ENCODE measurements around the gene NFKB1. TPM values are rescaled to one million over a fixed set of nuclear protein-coding genes. Genes with fewer than 3 reads are reported as not detected.
A peak's percentile ranks its signal among the peaks of the same experiment; 100 is the strongest.

The NFKB1 gene
- total RNA-seq, 5 donors from 2014 or later (not counting 1 experiment from before 2014, with no cell fraction given): 83.0 to 185 (median 92.1) TPM

DNA sequence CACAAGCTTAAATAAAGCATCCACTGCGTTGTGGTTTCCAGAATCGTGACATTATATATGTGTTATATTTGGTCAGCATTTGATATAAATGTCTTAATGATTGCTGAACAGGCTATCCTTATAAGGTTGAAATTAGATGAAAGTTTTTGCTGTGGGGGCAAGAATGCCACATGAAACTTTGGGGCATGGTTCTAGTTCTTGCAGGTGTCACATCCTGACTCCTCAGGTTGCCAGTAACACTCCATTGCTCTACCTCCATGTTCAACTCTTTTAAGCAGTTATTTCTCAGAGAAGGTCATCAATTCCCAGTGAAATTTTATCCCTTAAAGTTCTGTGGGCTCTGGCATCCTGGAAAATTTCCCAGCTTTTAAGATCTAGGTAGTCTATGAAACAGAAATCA is 33.7 kb downstream of the NFKB1 start:
- H3K36me3 ChIP-seq (ENCODE audit: control insufficient read depth in 2 of 2, extremely low read depth in 1 of 2, insufficient read depth in 1 of 2, low read length in 1 of 2): peaks cover 2 to 33% of the 10 kb centered on the region in 2 donors
- Mint-ChIP-seq H3K36me3 (peaks cover 44% of the 10 kb centered on the region), H3K9me3 (no peaks in the 10 kb centered on the region), H3K4me3 (peak overlapping the region in 1 of 3 donors; percentile 25), H3K27ac (peak overlapping the region; percentile 27 to 53), H3K27me3 (no peaks in the 10 kb centered on the region), H3K4me1 (peaks cover 63 to 66% (median 63%) of the 10 kb centered on the region in 3 donors)
- no peak overlapping the region for H3K27ac ChIP-seq (ENCODE audit: low read length)
- POLR2A ChIA-PET: interaction anchor here (0.5 to 1.0 kb wide), 4 partner anchors 9 to 24 kb away, joined by 3 to 4 read pairs (median 3); no protein-coding TSS in a partner anchor
- ATAC-seq (replicated peaks in 1 of 4) (no peak), DNase-seq (no peak)
- no peaks in the 10 kb centered on the region for H3K27me3 ChIP-seq (replicated peaks in 1 of 2; ENCODE audit: control insufficient read depth in 2 of 2, extremely low read depth in 1 of 2, insufficient read depth in 2 of 2, low read length in 1 of 2)
- no peak overlapping the region for H3K4me3 ChIP-seq (ENCODE audit: control insufficient read depth in 1 of 2, extremely low read depth in 1 of 2, low read length in 1 of 2)
- peaks cover 0 to 2% of the 10 kb centered on the region in 2 experiments for H3K4me1 ChIP-seq (ENCODE audit: control insufficient read depth in 1 of 2, extremely low read depth in 1 of 2, insufficient read depth in 2 of 2, low read length in 2 of 2)
- CTCF ChIA-PET: interaction anchor here (0.8 to 1.2 kb wide), 5 partner anchors 9 to 91 kb away, joined by 3 read pairs; no protein-coding TSS in a partner anchor
- no CpG with 5 or more reads among the region's 2 CpGs for WGBS (ENCODE audit: insufficient coverage)
- H3K9me3 ChIP-seq: no peaks in the 10 kb centered on the region

DNA sequence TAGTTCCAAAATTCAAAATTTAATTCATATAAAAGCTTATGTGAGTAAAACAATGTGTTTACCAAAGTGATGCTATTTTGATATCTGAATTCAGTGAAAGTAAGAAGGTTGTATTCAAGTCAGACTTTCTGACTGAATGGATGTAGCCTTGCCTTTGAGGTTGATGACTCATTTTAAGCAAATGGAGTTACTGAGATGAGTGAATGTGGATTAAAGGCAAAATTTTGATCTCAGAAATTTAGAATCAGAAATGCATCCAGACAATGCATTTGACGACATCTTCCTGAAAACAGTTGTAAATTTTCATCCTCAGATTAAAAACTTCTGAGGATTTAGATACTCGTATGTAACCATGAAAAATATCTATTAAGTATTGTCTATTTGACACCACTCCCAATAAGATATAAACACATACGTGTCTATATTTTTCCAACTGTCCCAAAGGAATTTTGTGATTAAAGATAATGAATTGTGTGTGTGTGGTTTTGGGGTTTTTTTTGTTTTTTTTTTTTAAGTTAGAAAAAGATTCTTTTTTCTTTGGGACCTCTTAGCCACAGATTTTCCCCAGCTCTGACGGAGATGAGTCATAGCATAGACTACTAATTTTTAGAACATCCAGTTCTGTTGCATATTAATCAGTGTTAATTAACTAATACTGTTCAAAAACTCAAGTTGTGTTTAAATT is 34.4 kb downstream of the NFKB1 start:
- peaks cover 42% of the 10 kb centered on the region for H3K36me3 Mint-ChIP-seq
- Histone ChIP-seq H3K4me1 (ENCODE audit: control insufficient read depth in 1 of 2, extremely low read depth in 1 of 2, insufficient read depth in 2 of 2, low read length in 2 of 2) (peaks cover 0 to 2% of the 10 kb centered on the region in 2 experiments), H3K27ac (ENCODE audit: low read length) (no peak overlapping the region), H3K9me3 (no peaks in the 10 kb centered on the region), H3K4me3 (ENCODE audit: control insufficient read depth in 1 of 2, extremely low read depth in 1 of 2, low read length in 1 of 2) (no peak overlapping the region), H3K27me3 (replicated peaks in 1 of 2; ENCODE audit: control insufficient read depth in 2 of 2, extremely low read depth in 1 of 2, insufficient read depth in 2 of 2, low read length in 1 of 2) (no peaks in the 10 kb centered on the region), H3K36me3 (ENCODE audit: control insufficient read depth in 2 of 2, extremely low read depth in 1 of 2, insufficient read depth in 1 of 2, low read length in 1 of 2) (peaks cover 2 to 34% of the 10 kb centered on the region in 2 donors)
- H3K27me3 Mint-ChIP-seq: no peaks in the 10 kb centered on the region
- H3K4me3 Mint-ChIP-seq: no peak overlapping the region
- ATAC-seq (replicated peaks in 1 of 4) (peak in 3 of 4 experiments; percentile 57 to 79 (median 68)), DNase-seq (peak in 1 of 35 experiments; percentile 35)
- ChIA-PET CTCF (interaction anchor here in 1 of 2 donors (1.2 kb wide), 1 partner anchor 25 kb away, joined by 3 read pairs; no protein-coding TSS in a partner anchor), POLR2A (interaction anchor here (0.5 to 1.0 kb wide), 6 partner anchors 8 to 352 kb away, joined by 3 to 4 read pairs (median 3); no protein-coding TSS in a partner anchor)
- WGBS (ENCODE audit: insufficient coverage): no CpG with 5 or more reads among the region's 4 CpGs
- peak overlapping the region in 1 of 2 donors; percentile 69 for H3K27ac Mint-ChIP-seq
- H3K4me1 Mint-ChIP-seq: peaks cover 59 to 66% (median 60%) of the 10 kb centered on the region in 3 donors
- no peaks in the 10 kb centered on the region for H3K9me3 Mint-ChIP-seq

GRCh38 chr4:102536768-102537167 is 35.6 kb downstream of the NFKB1 start:
- Histone ChIP-seq H3K27me3 (replicated peaks in 1 of 2; ENCODE audit: control insufficient read depth in 2 of 2, extremely low read depth in 1 of 2, insufficient read depth in 2 of 2, low read length in 1 of 2) (no peaks in the 10 kb centered on the region), H3K4me3 (ENCODE audit: control insufficient read depth in 1 of 2, extremely low read depth in 1 of 2, low read length in 1 of 2) (no peak overlapping the region), H3K27ac (ENCODE audit: low read length) (no peak overlapping the region), H3K36me3 (ENCODE audit: control insufficient read depth in 2 of 2, extremely low read depth in 1 of 2, insufficient read depth in 1 of 2, low read length in 1 of 2) (peaks cover 2 to 37% of the 10 kb centered on the region in 2 donors), H3K9me3 (no peaks in the 10 kb centered on the region), H3K4me1 (ENCODE audit: control insufficient read depth in 1 of 2, extremely low read depth in 1 of 2, insufficient read depth in 2 of 2, low read length in 2 of 2) (peaks cover 4% of the 10 kb centered on the region in 2 experiments)
- Mint-ChIP-seq H3K4me1 (peaks cover 60 to 66% (median 61%) of the 10 kb centered on the region in 3 donors), H3K4me3 (no peak overlapping the region), H3K9me3 (no peaks in the 10 kb centered on the region), H3K36me3 (peaks cover 47% of the 10 kb centered on the region), H3K27ac (no peak overlapping the region), H3K27me3 (no peaks in the 10 kb centered on the region)
- no CpG with 5 or more reads among the region's 3 CpGs for WGBS (ENCODE audit: insufficient coverage)
- ChIA-PET POLR2A (interaction anchor here (0.7 to 1.9 kb wide), 6 partner anchors 8 to 57 kb away, joined by 3 to 7 read pairs (median 3); no protein-coding TSS in a partner anchor), CTCF (interaction anchor here (0.8 to 1.0 kb wide), 3 partner anchors 8 to 19 kb away, joined by 3 to 5 read pairs (median 3); no protein-coding TSS in a partner anchor)
- ATAC-seq (replicated peaks in 1 of 4) (no peak), DNase-seq (no peak)

DNA sequence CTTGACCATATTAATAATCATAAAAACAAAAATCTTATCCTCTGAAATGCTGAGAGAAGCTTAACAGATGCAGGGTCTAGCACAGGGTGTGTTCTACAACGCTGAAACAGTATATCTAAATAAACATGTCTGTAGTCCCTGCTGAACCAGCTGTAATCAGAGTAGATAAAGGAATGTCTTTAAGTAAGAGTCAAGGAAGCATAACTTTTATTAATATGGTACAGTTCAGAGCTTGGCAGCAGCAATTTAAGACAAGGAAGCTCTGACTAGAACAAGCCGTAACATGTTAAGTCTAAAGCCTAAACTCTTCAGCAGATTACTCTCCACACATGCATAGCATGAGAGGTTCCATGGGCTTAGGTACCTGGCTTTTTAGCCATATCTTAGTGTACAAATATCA is 36.1 kb downstream of the NFKB1 start:
- H3K4me3 ChIP-seq (ENCODE audit: control insufficient read depth in 1 of 2, extremely low read depth in 1 of 2, low read length in 1 of 2): no peak overlapping the region
- peaks cover 2 to 37% of the 10 kb centered on the region in 2 donors for H3K36me3 ChIP-seq (ENCODE audit: control insufficient read depth in 2 of 2, extremely low read depth in 1 of 2, insufficient read depth in 1 of 2, low read length in 1 of 2)
- ChIA-PET CTCF (interaction anchor here (0.8 to 1.0 kb wide), 3 partner anchors 9 to 20 kb away, joined by 3 to 5 read pairs (median 3); no protein-coding TSS in a partner anchor), POLR2A (interaction anchor here (0.7 to 1.9 kb wide), 5 partner anchors 8 to 25 kb away, joined by 3 to 7 read pairs (median 5); no protein-coding TSS in a partner anchor)
- Mint-ChIP-seq H3K36me3 (peaks cover 43% of the 10 kb centered on the region), H3K9me3 (no peaks in the 10 kb centered on the region), H3K4me1 (peaks cover 58 to 66% (median 59%) of the 10 kb centered on the region in 3 donors), H3K4me3 (no peak overlapping the region), H3K27me3 (no peaks in the 10 kb centered on the region), H3K27ac (no peak overlapping the region)
- H3K4me1 ChIP-seq (ENCODE audit: control insufficient read depth in 1 of 2, extremely low read depth in 1 of 2, insufficient read depth in 2 of 2, low read length in 2 of 2): peaks cover 4 to 6% of the 10 kb centered on the region in 2 experiments
- no peak for DNase-seq
- H3K9me3 ChIP-seq: no peaks in the 10 kb centered on the region
- no CpG with 5 or more reads among the region's 2 CpGs for WGBS (ENCODE audit: insufficient coverage)
- H3K27ac ChIP-seq (ENCODE audit: low read length): no peak overlapping the region
- no peaks in the 10 kb centered on the region for H3K27me3 ChIP-seq (replicated peaks in 1 of 2; ENCODE audit: control insufficient read depth in 2 of 2, extremely low read depth in 1 of 2, insufficient read depth in 2 of 2, low read length in 1 of 2)
- ATAC-seq (replicated peaks in 1 of 4): no peak

DNA sequence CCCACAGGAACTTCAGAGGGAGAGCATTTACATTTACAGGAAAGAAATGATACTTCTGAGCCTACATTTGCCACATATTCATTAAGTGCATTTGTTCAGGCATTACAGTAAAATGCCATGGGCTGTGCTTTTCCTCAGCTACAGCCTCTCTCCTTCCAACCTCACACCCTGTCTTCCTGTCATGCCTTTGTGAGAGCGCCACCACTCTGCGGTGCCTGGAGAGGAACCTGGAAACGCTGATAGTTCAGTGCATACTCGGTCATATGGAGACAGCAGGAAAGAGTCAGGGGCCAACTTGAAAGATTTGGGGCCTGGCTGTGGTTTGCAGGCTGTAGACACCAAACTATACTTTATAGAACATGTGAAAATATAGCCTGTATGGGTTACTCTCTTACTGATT is 40.5 kb downstream of the NFKB1 start:
- Mint-ChIP-seq H3K27me3 (no peaks in the 10 kb centered on the region), H3K36me3 (peaks cover 59% of the 10 kb centered on the region), H3K9me3 (no peaks in the 10 kb centered on the region), H3K4me3 (no peak overlapping the region), H3K27ac (no peak overlapping the region), H3K4me1 (peaks cover 36 to 53% (median 47%) of the 10 kb centered on the region in 3 donors)
- Histone ChIP-seq H3K27ac (ENCODE audit: low read length) (no peak overlapping the region), H3K9me3 (no peaks in the 10 kb centered on the region), H3K4me3 (ENCODE audit: control insufficient read depth in 1 of 2, extremely low read depth in 1 of 2, low read length in 1 of 2) (no peak overlapping the region), H3K4me1 (ENCODE audit: control insufficient read depth in 1 of 2, extremely low read depth in 1 of 2, insufficient read depth in 2 of 2, low read length in 2 of 2) (peaks cover 2 to 6% of the 10 kb centered on the region in 2 experiments), H3K27me3 (replicated peaks in 1 of 2; ENCODE audit: control insufficient read depth in 2 of 2, extremely low read depth in 1 of 2, insufficient read depth in 2 of 2, low read length in 1 of 2) (no peaks in the 10 kb centered on the region), H3K36me3 (ENCODE audit: control insufficient read depth in 2 of 2, extremely low read depth in 1 of 2, insufficient read depth in 1 of 2, low read length in 1 of 2) (peaks cover 2 to 49% of the 10 kb centered on the region in 2 donors)
- ATAC-seq (replicated peaks in 1 of 4) (peak in 1 of 4 experiments; percentile 27), DNase-seq (peak in 8 of 35 experiments; percentile 1 to 31 (median 14))
- POLR2A ChIA-PET: interaction anchor here in 1 of 2 donors (2.2 kb wide), 1 partner anchor 13 kb away, joined by 7 read pairs; no protein-coding TSS in a partner anchor
- CTCF ChIA-PET: interaction anchor here in 1 of 2 donors (0.6 kb wide), 1 partner anchor 46 kb away, joined by 3 read pairs; no protein-coding TSS in a partner anchor
- WGBS (ENCODE audit: insufficient coverage): no CpG with 5 or more reads among the region's 4 CpGs

Data from T-cell (primary cell).